HG02588 (cell line): ENCODE data around the gene CD83.

ENCODE experiments used
- ATAC-seq: cut with Tn5 transposase; IDR thresholded peaks from one replicate; pipeline ENCODE4 v1.9.1; 2021; ENCODE audit warnings: mild to moderate bottlenecking, moderate library complexity; ENCODE audit not compliant: unreplicated experiment

The CD83 gene

DNA sequence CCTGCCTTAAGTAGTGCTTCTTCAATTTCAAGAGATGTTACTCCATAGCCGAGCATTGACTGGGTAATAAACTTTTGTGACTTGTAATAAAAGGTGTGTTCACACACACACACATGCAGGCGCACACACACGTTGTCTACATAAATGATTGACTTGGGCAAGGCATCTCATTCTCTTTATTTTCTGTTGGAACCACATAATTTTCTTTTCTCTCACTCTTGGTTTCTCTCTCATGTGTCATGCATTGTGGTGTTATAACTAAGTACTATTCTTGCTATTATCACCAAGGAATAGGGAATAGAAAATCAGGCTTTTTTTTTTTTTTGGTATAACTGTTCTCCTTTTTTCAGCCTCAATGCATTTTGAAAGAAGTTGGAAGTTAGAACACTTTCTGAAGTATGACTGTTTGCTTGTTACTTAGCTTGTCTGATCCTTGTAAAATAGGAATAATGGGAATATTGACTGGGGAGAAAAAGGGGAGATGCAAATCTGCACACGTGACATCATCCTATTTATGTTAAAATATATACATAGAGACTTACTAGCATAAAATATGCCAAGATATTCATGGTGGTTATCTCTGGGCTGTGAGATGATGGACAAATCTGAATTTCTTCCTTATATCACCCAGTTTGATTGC, 26.1 kb upstream of the CD83 start:
- ATAC-seq = no peak

DNA sequence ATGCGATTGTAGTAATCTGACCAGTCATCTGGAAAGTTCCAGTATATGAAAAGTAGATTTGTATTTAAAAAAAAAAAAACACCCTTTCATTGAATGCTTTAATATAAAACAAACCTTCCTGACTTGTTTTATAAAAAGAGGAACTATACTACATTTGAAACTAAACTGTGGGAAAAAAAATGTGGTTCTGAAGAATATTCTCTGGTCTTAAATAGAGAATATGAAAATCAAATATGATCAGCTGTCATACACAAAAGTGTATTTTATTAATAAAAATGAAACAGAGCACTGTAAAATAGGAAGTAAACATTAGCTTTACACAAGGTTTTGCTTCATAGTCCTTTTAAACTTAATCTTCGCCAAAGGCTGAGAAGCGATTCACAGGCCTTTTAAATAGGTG, 25.3 kb upstream of the CD83 start:
- no peak for ATAC-seq

DNA sequence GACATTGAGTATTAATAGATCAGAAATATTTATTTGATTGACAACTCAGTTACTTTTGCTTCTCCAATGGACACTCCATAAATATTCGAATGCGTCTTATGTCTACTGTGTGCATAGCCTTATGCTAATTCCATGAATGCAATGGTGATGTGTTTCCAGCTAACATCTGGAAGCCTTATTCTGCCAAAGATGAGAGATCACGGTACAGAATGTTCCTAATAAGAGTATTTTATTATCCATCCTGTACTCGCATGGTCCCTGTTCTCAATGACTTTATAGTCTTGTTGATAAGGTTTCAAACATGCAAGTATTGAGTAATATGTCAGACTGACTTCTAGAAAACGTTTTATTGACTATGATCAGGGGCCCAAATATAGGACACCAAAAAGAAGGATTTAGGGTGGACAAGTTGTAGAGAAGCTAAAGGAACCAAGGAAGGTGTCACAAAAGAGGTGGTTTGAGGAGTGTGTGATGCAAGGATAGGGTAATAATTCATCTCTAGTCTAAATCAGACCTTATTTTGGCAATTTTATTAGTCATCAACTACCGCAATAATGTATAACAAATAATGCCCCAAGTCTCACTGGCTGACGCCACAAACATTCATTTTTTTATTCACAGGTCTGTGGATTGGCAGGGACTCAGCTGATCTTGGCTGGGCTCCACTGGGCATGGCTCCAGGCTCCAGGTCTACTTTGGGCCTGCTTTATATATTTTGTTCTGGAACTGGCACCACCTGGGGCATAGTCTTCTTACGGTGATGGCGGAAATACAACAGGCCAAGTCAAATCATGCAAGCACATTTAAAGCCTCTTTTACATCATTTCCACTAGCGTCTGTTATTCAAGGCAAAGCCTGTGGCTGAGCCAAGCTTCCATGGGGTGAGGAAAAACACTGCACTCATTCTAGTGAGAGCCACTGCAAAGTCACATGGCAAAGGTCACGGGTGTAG, 24.5 kb upstream of the CD83 start:
- no peak for ATAC-seq

DNA sequence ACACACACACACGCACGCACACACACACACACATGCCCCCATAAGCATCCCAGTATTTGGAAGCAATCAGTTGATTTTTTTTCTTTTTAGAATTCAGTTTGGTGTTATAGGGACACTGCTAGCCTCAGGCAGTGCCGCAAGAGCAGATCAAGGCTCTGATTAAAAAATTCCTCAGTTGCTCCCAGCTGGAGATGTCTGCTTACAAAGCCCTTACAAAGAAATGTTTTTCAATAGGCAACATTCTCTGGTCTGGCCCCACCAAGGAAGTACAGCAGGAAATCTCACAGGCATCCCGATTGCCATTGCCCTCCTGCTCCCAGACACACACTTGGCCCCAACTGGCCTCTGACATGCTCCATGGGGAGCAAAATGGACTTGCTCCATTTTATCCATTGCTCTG, 22.9 kb upstream of the CD83 start:
- no peak for ATAC-seq

DNA sequence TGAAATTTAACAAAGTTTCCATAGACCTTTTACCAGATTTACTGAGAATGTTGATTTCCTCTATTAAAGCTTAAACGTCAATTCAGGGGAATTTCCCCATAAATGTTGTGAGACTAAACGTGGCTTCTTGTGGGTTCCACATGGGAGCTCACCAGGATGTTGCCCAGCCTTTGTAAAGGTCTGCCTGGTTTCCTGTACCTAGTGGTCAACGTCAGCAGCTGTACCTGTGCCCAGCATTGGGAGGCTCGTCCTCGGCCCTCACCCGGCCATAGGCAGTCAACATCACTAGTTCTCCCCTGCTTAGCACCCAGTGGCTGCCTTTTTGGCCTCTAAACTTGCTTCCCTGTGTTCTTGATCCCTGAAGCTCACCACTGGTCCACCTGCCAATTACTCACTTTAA, 22.1 kb upstream of the CD83 start:
- no peak for ATAC-seq

DNA sequence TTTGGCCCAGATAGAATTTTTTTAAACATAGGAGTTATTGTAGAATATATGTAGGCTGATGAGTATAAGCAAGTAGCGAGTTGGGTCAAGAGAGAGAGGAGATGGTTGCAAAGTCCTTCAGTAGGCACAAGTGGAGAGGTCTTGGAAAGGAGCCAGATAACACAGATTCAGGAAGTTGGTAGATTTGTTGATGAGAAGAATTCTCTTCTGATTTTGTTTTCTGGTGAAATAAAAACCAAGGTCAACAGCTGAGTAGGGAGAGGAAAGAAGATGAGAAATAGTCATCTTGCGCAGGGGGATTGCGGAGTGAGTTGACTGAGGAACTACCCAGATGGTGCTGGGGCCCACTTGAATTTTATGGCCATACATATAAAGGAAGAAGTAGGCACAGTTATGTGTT, 17.4 kb upstream of the CD83 start:
- no peak for ATAC-seq

DNA sequence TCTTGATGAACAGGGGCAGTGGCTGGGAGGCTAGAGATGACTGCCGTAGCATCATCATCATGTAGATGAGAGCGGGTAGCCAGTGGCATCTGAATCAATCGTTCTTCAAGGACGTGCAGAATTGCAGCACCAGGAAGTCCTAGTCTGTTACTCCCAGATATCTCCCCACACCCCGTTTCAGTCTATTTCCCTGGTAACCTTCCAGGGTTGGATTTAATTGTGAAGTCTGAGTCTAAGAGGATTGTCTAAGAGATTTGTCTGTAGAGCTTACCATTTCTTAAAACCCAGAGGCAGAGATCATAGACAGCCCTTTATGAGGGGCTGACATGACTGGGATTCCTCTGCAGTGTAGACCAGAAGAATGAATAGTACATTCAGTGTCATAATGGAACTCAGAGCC, 16.6 kb upstream of the CD83 start:
- ATAC-seq = no peak

DNA sequence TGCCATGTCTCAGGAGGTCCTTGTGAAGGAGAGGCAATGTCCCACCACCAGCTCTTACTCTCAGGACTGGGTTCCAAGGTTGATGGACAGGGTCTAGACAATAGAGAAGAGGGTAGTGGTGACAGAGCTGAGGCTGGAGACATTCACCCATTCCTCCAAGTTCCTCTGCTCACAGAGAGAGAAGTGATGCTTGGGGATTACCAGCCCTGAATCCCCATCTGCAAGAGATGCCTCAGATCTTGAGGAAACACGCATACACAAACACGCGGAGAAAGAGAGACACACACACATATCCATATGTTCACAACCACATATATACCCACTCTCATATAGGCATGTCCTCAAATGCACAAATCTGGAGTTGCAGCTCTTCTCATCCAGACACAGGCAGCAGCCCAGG, 15.2 kb upstream of the CD83 start:
- no peak for ATAC-seq

DNA sequence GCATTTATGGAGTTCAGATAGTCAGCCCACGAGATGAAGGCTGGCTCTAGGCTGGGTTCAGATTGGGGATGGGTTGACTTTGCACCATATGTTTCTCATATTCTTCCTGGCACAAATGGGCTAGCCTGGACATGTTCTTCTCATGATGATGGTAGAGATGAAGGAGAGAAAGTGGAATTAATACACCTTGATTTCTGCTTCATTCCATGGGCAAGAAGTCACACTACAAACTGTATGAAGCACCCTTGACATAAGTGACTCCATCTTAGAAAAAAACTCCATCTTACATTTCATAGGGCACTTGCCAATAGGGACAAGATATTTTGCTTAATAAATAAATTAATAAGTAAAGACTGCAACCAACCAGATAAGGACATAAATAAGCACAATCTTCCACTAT, 12.0 kb upstream of the CD83 start:
- ATAC-seq = no peak

DNA sequence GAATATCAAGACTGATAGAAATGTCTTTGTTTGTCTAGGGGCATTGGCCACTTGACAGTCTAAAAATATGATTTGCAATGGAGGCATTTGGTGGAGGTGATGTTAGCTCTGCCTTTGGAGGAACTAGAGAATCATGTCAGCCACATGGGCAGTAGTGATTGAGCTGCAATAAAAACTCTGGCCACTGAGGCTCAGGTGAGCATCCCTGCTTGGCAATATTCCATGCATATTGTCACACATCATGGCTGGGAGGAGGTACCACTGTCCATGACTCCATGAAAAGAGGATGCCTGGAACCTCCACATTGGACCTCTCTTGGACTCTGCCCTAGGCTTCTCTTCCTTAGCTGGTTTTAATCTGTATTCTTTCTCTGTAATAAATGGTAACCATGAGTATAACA, 10.6 kb upstream of the CD83 start:
- ATAC-seq = no peak

DNA sequence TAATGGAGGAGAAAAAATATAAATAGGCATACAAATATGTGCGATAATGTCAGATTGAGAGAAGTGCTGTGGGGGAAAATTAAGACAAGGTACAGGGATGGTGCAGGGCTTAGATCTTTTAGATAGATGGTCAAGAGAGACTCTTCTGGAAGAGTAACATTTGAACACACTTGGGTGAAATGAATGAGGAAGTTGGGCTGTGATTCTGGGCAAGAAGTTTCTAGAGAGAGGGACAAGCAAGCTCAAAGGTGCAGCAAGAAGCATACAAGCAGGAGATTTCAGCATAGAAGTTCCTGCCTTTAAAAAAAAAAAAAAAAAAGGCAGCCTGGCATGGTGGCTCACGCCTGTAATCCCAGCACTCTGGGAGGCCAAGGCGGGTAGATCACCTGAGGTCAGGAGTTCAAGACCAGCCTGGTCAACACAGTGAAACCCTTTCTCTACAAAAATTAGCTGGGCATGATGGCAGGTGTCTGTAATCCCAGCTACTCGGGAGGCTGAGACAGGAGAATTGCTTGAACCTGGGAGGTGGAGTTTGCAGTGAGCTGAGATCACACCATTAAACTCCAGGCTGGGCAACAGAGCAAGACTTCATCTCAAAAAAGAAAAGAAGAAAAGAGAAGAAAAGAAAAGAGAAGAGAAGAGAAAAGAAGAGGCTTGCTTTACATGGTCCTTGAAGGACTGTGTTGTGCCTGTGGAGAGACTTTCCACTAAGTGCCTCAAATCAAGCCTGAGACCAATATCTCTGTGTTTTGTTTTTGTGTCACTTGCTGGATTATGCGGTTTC, 9.7 kb upstream of the CD83 start:
- ATAC-seq = no peak

DNA sequence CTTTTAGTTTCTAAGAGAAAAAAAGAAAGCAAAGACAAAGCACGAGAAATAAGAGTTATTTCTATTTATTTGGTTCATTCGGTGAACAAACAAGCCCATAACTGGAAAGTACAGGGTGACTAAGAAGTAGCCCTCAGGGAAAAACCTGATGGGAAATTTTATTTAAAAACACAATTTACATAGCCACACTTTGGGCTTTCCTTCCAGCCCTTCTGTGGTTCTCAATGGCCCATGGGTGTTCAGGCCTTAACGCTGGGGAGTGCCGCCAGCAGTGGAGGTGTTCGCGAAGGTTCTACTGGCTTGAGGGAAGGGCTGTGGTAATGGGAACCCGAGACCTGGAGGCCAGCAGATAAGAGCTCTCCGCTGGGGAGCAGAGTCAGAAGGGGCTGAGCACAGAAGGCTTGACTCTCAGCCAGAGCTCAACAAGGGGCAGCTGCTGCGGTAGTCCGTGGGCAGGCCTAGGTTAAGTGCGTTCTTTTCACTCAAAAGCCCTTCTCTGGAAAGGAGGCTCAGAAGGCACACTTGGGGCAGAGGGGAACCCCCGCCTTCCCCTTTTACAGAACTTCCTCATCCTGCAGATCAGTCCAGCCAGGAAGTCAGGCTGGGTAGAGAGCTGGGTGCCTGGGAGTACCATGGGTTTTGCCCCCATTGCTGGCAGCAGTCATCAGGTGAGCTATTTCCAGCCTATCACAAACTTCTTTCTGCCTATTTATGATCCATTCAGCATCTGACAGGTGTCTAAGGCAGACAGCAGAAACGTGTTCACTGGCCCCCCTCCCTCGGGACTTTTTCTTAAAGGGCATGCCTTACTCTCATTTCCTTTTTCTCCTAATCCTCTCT, 8.8 kb upstream of the CD83 start:
- peak; percentile 58 for ATAC-seq

DNA sequence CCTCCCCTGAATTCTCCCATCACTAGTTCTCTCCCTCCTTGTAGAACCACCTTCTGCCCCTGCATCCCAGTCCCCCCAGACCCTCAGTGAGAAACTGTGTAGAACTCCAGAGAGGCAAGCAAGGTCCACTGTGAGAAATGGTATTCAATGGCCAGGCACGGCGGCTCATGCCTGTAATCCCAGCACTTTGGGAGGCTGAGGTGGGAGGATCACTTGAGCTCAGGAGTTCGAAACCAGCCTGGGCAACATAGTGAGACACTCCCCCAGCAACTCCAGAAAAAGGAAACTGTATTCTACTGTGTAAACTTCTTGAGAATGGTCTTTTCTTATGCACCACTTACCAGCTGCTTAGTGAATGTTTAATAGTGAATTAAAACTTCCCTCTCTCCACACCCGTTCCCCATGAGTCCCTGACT, 8.2 kb upstream of the CD83 start:
- peak; percentile 4 for ATAC-seq

DNA sequence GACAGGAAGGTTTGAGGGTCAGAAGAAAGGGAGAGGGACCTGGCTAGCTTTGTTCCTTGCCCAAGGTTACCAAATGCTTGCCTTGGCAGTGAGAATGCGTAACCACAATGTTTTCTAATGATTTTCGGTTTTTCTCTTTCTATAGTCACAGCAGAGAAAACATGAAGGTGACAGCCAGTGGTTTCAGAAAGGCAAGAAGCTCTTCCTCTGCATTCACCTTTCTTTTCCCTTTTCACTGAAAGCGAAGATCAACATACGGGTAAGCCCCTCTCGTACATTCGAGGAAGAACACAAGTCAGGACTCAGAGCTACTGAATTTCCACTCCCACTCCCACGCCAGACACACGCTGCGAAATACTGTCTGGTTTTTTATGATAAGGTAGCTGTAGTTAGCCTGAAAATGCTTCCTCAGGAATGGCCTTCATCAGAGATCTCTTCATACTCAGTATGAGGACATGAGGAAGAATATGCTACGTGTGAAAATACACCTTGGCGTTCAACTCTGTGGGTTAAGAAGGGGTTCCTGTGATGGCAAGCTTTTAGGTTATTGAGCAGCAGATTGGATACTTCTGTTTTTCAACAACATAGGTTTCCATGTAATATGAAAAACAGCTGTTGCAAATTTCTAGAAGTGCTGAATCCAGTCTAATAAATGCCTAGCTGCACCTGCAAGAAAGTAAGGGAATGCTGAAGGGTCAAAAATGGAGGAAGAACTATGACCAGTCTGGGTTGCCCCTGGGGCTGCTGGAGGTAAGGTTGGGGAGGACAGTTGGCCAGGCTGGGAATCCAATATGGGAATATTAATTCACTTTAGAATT, 7.4 kb upstream of the CD83 start:
- peak; percentile 67 for ATAC-seq

DNA sequence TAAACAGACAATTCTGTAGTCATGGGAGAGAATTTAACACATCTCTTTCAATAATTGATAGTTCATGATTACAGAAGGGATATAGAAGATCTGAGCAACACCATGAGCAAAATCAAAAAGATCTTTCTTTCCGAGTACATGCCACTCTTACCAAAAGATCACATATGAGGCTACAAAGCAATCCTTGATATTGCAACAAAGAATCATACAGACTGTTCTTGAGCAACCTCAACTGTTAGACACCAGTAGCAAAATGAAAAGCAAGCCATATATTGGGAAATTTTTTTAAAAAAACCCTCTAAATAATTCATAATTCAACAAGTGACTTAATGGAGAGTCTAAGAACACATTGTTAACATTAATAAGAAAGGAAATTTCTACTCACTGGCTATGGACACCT, 3.6 kb upstream of the CD83 start:
- ATAC-seq = no peak

DNA sequence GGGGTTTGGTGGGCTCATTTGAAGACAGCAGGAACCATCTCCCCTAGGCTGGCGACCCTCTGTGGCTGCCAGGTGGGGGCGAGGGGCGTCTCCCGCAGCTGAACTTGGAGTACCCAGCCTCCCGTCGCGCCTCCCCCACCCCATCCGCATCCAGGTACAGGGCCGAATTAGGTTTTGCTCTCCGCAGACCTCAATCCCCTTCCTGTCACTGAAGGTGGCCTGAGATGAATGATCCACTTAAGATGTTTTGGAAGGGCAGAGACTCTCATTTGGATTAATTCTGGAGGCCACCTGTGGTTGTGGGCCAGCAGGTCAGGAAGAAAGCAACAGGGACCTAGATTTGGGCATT, 493 bp downstream of the CD83 start:
- no peak for ATAC-seq

DNA sequence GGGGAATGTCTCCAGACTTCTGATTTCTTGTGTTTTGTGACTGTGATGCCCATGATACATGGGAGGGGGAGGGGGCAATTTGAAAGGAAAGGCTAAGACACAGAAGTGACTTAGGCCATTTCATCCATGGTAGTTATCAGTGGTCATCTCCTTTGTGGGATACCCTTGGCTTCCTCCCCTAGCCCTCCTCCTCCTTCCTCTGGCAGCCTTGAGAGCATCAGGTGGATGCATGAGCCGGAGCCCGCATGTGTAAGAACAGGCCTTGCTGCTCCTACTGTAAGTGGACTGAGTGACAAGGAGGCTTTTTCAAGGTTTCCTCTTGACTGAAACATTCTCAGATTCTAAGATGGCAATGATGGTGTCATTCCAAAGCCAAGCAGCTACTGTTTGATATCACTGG, 874 bp downstream of the CD83 start:
- no peak for ATAC-seq

DNA sequence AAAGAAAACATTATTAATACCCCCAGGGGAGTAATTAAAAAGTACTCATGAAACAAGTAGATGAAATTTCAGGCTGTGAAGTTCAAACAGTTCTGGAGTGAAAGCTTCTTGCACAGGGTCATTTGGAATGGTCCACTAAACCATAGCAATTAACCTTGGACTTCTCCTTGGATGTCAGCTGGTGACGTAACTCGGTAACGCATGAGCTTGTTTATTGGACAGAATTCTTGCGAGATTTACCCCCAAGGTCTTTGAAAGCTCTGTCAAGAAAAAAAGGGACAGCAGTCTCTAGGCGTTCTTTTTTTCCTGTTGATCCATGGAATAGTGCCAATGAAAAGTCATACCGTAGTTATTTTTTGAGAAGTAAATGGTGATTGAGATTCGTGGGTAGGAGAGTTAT, 2.2 kb downstream of the CD83 start:
- ATAC-seq = no peak

DNA sequence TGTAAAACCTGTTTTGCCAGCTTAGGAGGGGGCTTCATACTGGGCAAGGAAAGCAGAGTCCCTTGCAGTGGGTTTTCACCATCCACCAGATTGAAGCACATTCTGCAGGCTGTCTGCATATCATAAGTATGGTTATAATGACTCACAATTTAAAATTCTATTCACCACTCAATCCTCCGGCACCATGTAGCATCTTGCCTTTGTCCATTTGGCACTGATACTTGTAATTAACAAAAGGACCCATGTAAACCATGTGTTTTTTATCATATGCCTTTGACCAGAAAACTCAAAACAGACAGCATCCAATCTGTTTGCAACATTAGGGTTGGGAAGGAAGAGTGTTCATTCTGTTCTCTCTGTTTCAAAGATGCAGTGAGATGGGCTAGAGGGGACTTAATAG, 3.0 kb downstream of the CD83 start:
- ATAC-seq = no peak

DNA sequence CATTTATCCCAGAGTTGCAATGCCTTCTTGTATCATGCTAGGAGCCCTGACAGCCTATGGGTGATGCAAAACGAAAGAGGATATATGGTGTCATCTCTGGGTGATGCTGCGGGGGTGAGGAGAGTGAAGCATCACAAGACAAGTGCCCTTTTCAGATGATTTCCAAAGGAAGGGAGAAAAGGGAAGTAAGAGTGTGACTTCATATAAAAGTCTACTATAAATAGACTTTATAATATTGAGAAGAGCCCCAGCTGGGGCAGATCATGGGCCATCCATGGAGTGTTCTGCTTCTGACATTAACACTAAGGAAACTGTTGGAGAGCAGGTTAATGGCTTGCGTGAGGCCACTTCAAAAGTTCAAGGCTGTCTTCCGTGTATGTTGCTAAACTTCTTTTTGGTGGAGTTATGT, 4.4 kb downstream of the CD83 start:
- peak; percentile 61 for ATAC-seq
